ENCODE data around the gene KLF9.
A peak's percentile ranks its signal among the peaks of the same experiment; 100 is the strongest.

KLF9 gene

DNA sequence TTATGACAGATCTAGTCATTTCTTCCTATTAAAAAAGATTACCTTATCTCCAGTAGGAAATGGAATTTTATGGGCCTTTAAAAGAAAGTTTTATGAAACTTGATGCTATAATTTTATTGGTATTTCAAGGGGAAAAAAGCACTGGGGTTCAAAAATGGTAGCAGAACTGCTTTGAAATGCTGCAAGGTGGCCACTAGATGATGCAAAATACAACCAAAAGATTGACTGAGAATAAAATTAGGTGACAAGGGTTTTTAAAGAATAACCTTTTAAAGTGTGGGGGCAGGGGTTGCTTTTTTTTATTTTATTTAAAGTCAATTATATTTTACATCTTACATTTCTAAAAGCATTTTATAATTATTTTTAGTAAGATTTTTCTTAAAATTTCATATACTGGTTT, 61.7 kb downstream of the KLF9 start:
- H3K4ac ChIP-seq (ENCODE audit: low read depth in 1 of 2, low read length in 2 of 2), result no peak overlapping the region
- no peak overlapping the region for H3K18ac ChIP-seq (ENCODE audit: low read depth in 1 of 2, low read length in 2 of 2)
- H2AFZ ChIP-seq (ENCODE audit: low read depth, low read length), result no peak overlapping the region
- H4K91ac ChIP-seq (ENCODE audit: low read length), result no peak overlapping the region
- no peak overlapping the region for H3K4me2 ChIP-seq (ENCODE audit: low read length, poor library complexity, severe bottlenecking)
- no peaks in the 10 kb centered on the region for H3K27me3 ChIP-seq (ENCODE audit: control insufficient read depth in 1 of 2, insufficient read depth in 1 of 2, low read length in 2 of 2)
- no peak overlapping the region for H2BK120ac ChIP-seq (ENCODE audit: low read depth, low read length)
- DNase-seq, result peak; percentile 21
- no peak overlapping the region for H2BK15ac ChIP-seq (ENCODE audit: low read depth, poor library complexity, severe bottlenecking)
- no peak overlapping the region for H3K27ac ChIP-seq (ENCODE audit: low read length, poor library complexity, severe bottlenecking)
- no peaks in the 10 kb centered on the region for H3K9me3 ChIP-seq (ENCODE audit: control insufficient read depth, low read length)
- H2BK5ac ChIP-seq (ENCODE audit: low read depth, low read length, poor library complexity, severe bottlenecking), result no peak overlapping the region
- no peak overlapping the region for H3K4me3 ChIP-seq (ENCODE audit: insufficient read depth in 1 of 2, low read depth in 1 of 2, low read length in 2 of 2)
- peaks cover 11 to 60% of the 10 kb centered on the region in 2 experiments for H3K36me3 ChIP-seq (ENCODE audit: control insufficient read depth in 1 of 2, insufficient read depth in 2 of 2, low read depth in 1 of 2, low read length in 2 of 2)
- no peak overlapping the region for H3K14ac ChIP-seq (ENCODE audit: low read length in 2 of 2)
- no peak overlapping the region for H2AK5ac ChIP-seq (ENCODE audit: low read length, severe bottlenecking)
- no peak overlapping the region for H3K23ac ChIP-seq (ENCODE audit: low read length in 2 of 2)
- no peaks in the 10 kb centered on the region for H3K4me1 ChIP-seq (ENCODE audit: control insufficient read depth, insufficient read depth, low read depth, low read length)
- no peak overlapping the region for H4K8ac ChIP-seq (ENCODE audit: low read length)
- no peak overlapping the region for H3K9ac ChIP-seq (ENCODE audit: low read length)
- H3K79me1 ChIP-seq (replicated peaks; ENCODE audit: low read length, poor library complexity, severe bottlenecking), result peaks cover 1% of the 10 kb centered on the region
- H2BK12ac ChIP-seq (ENCODE audit: low read length in 2 of 2), result no peak overlapping the region

GRCh38 chr9:70352356-70352755, 62.1 kb downstream of the KLF9 start:
- Histone ChIP-seq H4K91ac (ENCODE audit: low read length) (no peak overlapping the region), H3K79me1 (replicated peaks; ENCODE audit: low read length, poor library complexity, severe bottlenecking) (peaks cover 1% of the 10 kb centered on the region), H3K36me3 (ENCODE audit: control insufficient read depth in 1 of 2, insufficient read depth in 2 of 2, low read depth in 1 of 2, low read length in 2 of 2) (peaks cover 11 to 60% of the 10 kb centered on the region in 2 experiments), H3K27me3 (ENCODE audit: control insufficient read depth in 1 of 2, insufficient read depth in 1 of 2, low read length in 2 of 2) (no peaks in the 10 kb centered on the region), H3K9me3 (ENCODE audit: control insufficient read depth, low read length) (no peaks in the 10 kb centered on the region), H3K14ac (ENCODE audit: low read length in 2 of 2) (no peak overlapping the region), H3K18ac (ENCODE audit: low read depth in 1 of 2, low read length in 2 of 2) (no peak overlapping the region), H2BK15ac (ENCODE audit: low read depth, poor library complexity, severe bottlenecking) (no peak overlapping the region), H2BK5ac (ENCODE audit: low read depth, low read length, poor library complexity, severe bottlenecking) (no peak overlapping the region), H3K4me1 (ENCODE audit: control insufficient read depth, insufficient read depth, low read depth, low read length) (no peaks in the 10 kb centered on the region), H2BK12ac (ENCODE audit: low read length in 2 of 2) (no peak overlapping the region), H4K8ac (ENCODE audit: low read length) (no peak overlapping the region), H3K4ac (ENCODE audit: low read depth in 1 of 2, low read length in 2 of 2) (no peak overlapping the region), H2AFZ (ENCODE audit: low read depth, low read length) (no peak overlapping the region), H2BK120ac (ENCODE audit: low read depth, low read length) (no peak overlapping the region), H3K4me2 (ENCODE audit: low read length, poor library complexity, severe bottlenecking) (no peak overlapping the region), H3K23ac (ENCODE audit: low read length in 2 of 2) (no peak overlapping the region), H3K9ac (ENCODE audit: low read length) (no peak overlapping the region), H3K4me3 (ENCODE audit: insufficient read depth in 1 of 2, low read depth in 1 of 2, low read length in 2 of 2) (no peak overlapping the region), H3K27ac (ENCODE audit: low read length, poor library complexity, severe bottlenecking) (no peak overlapping the region), H2AK5ac (ENCODE audit: low read length, severe bottlenecking) (no peak overlapping the region)
- DNase-seq, result peak; percentile 34
- no CpG with 5 or more reads among the region's 1 CpG for WGBS

GRCh38 chr9:70347046-70347445, 67.4 kb downstream of the KLF9 start:
- no peak overlapping the region for H3K14ac ChIP-seq (ENCODE audit: low read length in 2 of 2)
- H3K4me1 ChIP-seq (ENCODE audit: control insufficient read depth, insufficient read depth, low read depth, low read length), result no peaks in the 10 kb centered on the region
- no peak overlapping the region for H3K27ac ChIP-seq (ENCODE audit: low read length, poor library complexity, severe bottlenecking)
- H3K4me3 ChIP-seq (ENCODE audit: insufficient read depth in 1 of 2, low read depth in 1 of 2, low read length in 2 of 2), result no peak overlapping the region
- WGBS, result 93% methylated on average over 2 of the region's 2 CpGs
- no peak for DNase-seq
- no peak overlapping the region for H4K8ac ChIP-seq (ENCODE audit: low read length)
- H3K9me3 ChIP-seq (ENCODE audit: control insufficient read depth, low read length), result no peaks in the 10 kb centered on the region
- peaks cover 11 to 63% of the 10 kb centered on the region in 2 experiments for H3K36me3 ChIP-seq (ENCODE audit: control insufficient read depth in 1 of 2, insufficient read depth in 2 of 2, low read depth in 1 of 2, low read length in 2 of 2)
- H3K27me3 ChIP-seq (ENCODE audit: control insufficient read depth in 1 of 2, insufficient read depth in 1 of 2, low read length in 2 of 2), result no peaks in the 10 kb centered on the region
- H3K18ac ChIP-seq (ENCODE audit: low read depth in 1 of 2, low read length in 2 of 2), result no peak overlapping the region
- no peak overlapping the region for H2BK120ac ChIP-seq (ENCODE audit: low read depth, low read length)
- H3K23ac ChIP-seq (ENCODE audit: low read length in 2 of 2), result no peak overlapping the region
- H3K4ac ChIP-seq (ENCODE audit: low read depth in 1 of 2, low read length in 2 of 2), result no peak overlapping the region
- H2BK15ac ChIP-seq (ENCODE audit: low read depth, poor library complexity, severe bottlenecking), result no peak overlapping the region
- no peak overlapping the region for H3K4me2 ChIP-seq (ENCODE audit: low read length, poor library complexity, severe bottlenecking)
- no peak overlapping the region for H4K91ac ChIP-seq (ENCODE audit: low read length)
- H2AK5ac ChIP-seq (ENCODE audit: low read length, severe bottlenecking), result no peak overlapping the region
- no peak overlapping the region for H2BK12ac ChIP-seq (ENCODE audit: low read length in 2 of 2)
- H3K79me1 ChIP-seq (replicated peaks; ENCODE audit: low read length, poor library complexity, severe bottlenecking), result peaks cover 6% of the 10 kb centered on the region
- H3K9ac ChIP-seq (ENCODE audit: low read length), result no peak overlapping the region
- H2BK5ac ChIP-seq (ENCODE audit: low read depth, low read length, poor library complexity, severe bottlenecking), result no peak overlapping the region
- no peak overlapping the region for H2AFZ ChIP-seq (ENCODE audit: low read depth, low read length)

DNA sequence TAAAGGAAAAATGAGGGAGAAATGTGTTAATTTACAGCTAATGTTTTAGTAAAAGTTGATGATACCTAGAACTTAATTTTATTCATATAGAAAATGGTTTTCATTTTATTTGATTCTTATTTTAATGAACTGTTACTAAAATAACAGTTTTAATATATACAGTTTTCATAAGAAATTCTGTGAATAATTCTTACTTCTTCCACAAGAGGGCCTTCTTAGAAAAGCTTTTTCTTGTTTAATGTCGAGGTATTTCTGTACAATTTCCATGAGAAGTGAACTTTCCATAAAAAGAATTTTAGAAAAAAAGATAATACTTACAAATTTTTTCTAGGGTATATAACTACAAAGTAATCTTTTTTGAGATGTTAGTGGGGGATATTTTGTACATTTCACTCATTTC, 73.9 kb downstream of the KLF9 start:
- H2BK5ac ChIP-seq (ENCODE audit: low read depth, low read length, poor library complexity, severe bottlenecking), result no peak overlapping the region
- no peak overlapping the region for H2AK5ac ChIP-seq (ENCODE audit: low read length, severe bottlenecking)
- H3K9me3 ChIP-seq (ENCODE audit: control insufficient read depth, low read length), result no peaks in the 10 kb centered on the region
- no peak overlapping the region for H4K8ac ChIP-seq (ENCODE audit: low read length)
- no peak overlapping the region for H2BK15ac ChIP-seq (ENCODE audit: low read depth, poor library complexity, severe bottlenecking)
- H3K23ac ChIP-seq (ENCODE audit: low read length in 2 of 2), result no peak overlapping the region
- no CpG with 5 or more reads among the region's 1 CpG for WGBS
- H2BK120ac ChIP-seq (ENCODE audit: low read depth, low read length), result no peak overlapping the region
- H3K4ac ChIP-seq (ENCODE audit: low read depth in 1 of 2, low read length in 2 of 2), result no peak overlapping the region
- H2AFZ ChIP-seq (ENCODE audit: low read depth, low read length), result no peak overlapping the region
- no peak overlapping the region for H3K27ac ChIP-seq (ENCODE audit: low read length, poor library complexity, severe bottlenecking)
- no peaks in the 10 kb centered on the region for H3K27me3 ChIP-seq (ENCODE audit: control insufficient read depth in 1 of 2, insufficient read depth in 1 of 2, low read length in 2 of 2)
- peak; percentile 53 for DNase-seq
- H4K91ac ChIP-seq (ENCODE audit: low read length), result no peak overlapping the region
- peaks cover 0 to 32% of the 10 kb centered on the region in 2 experiments for H3K36me3 ChIP-seq (ENCODE audit: control insufficient read depth in 1 of 2, insufficient read depth in 2 of 2, low read depth in 1 of 2, low read length in 2 of 2)
- H3K14ac ChIP-seq (ENCODE audit: low read length in 2 of 2), result no peak overlapping the region
- H3K79me1 ChIP-seq (replicated peaks; ENCODE audit: low read length, poor library complexity, severe bottlenecking), result peaks cover 6% of the 10 kb centered on the region
- no peak overlapping the region for H3K9ac ChIP-seq (ENCODE audit: low read length)
- H3K4me3 ChIP-seq (ENCODE audit: insufficient read depth in 1 of 2, low read depth in 1 of 2, low read length in 2 of 2), result no peak overlapping the region
- H3K18ac ChIP-seq (ENCODE audit: low read depth in 1 of 2, low read length in 2 of 2), result no peak overlapping the region
- no peak overlapping the region for H3K4me2 ChIP-seq (ENCODE audit: low read length, poor library complexity, severe bottlenecking)
- H3K4me1 ChIP-seq (ENCODE audit: control insufficient read depth, insufficient read depth, low read depth, low read length), result no peaks in the 10 kb centered on the region
- H2BK12ac ChIP-seq (ENCODE audit: low read length in 2 of 2), result no peak overlapping the region

Data from mesenchymal stem cell (in vitro differentiated cells and primary cell).